ENCODE data around the gene WT1. TPM values are rescaled to one million over a fixed set of nuclear protein-coding genes. Genes with fewer than 3 reads are reported as not detected.
"Not testable (repeated sequence)": the region's sequence is repeated elsewhere in the genome, so short reads cannot be mapped to it uniquely, and the experiment has no call there.

WT1 gene
- total RNA-seq: 0.17 and 0.40 TPM in 2 replicates

- peak; percentile 3 for DNase-seq (ENCODE audit: low read depth)
Measured at GRCh38 chr11:32435511-32435941, at the start of gene WT1. TSS of gene WT1 (minus strand) at chr11:32435539.

GRCh38 chr11:32479291-32479690, 44.0 kb upstream of the WT1 start:
- DNase-seq (ENCODE audit: low read depth): no peak

GRCh38 chr11:32478277-32478731, 43.0 kb upstream of the WT1 start:
- DNase-seq (ENCODE audit: low read depth): peak; percentile 2

- DNase-seq (ENCODE audit: low read depth): no peak
Measured at GRCh38 chr11:32473282-32473909, 38.1 kb upstream of the WT1 start.

- no peak for DNase-seq (ENCODE audit: low read depth)
Measured at GRCh38 chr11:32472226-32472625, 36.9 kb upstream of the WT1 start.

GRCh38 chr11:32471544-32471943, 36.2 kb upstream of the WT1 start:
- DNase-seq (ENCODE audit: low read depth): not testable (repeated sequence)

GRCh38 chr11:32469791-32470190, 34.5 kb upstream of the WT1 start:
- no peak for DNase-seq (ENCODE audit: low read depth)

- peak; percentile 54 for DNase-seq (ENCODE audit: low read depth)
Measured at GRCh38 chr11:32466279-32466915, 31.1 kb upstream of the WT1 start.

- DNase-seq (ENCODE audit: low read depth): no peak
Measured at GRCh38 chr11:32464078-32464477, 28.7 kb upstream of the WT1 start.

- no peak for DNase-seq (ENCODE audit: low read depth)
Measured at GRCh38 chr11:32462011-32462690, 26.8 kb upstream of the WT1 start.

- DNase-seq (ENCODE audit: low read depth): no peak
Measured at GRCh38 chr11:32456864-32457263, 21.5 kb upstream of the WT1 start.

- no peak for DNase-seq (ENCODE audit: low read depth)
Measured at GRCh38 chr11:32454993-32455392, 19.7 kb upstream of the WT1 start.

- no peak for DNase-seq (ENCODE audit: low read depth)
Measured at GRCh38 chr11:32451808-32452207, 16.5 kb upstream of the WT1 start.

- DNase-seq (ENCODE audit: low read depth): no peak
Measured at GRCh38 chr11:32450372-32450771, 15.0 kb upstream of the WT1 start.

GRCh38 chr11:32448232-32448631, 12.9 kb upstream of the WT1 start:
- peak; percentile 28 for DNase-seq (ENCODE audit: low read depth)

- no peak for DNase-seq (ENCODE audit: low read depth)
Measured at GRCh38 chr11:32447252-32447651, 11.9 kb upstream of the WT1 start.

- DNase-seq (ENCODE audit: low read depth): no peak
Measured at GRCh38 chr11:32446227-32446626, 10.9 kb upstream of the WT1 start.

GRCh38 chr11:32444186-32444585, 8.8 kb upstream of the WT1 start:
- no peak for DNase-seq (ENCODE audit: low read depth)

- DNase-seq (ENCODE audit: low read depth): no peak
Measured at GRCh38 chr11:32440916-32441315, 5.6 kb upstream of the WT1 start.

- DNase-seq (ENCODE audit: low read depth): no peak
Measured at GRCh38 chr11:32440312-32440908, 5.1 kb upstream of the WT1 start.

GRCh38 chr11:32439501-32440210, 4.3 kb upstream of the WT1 start:
- DNase-seq (ENCODE audit: low read depth): no peak

Measured in renal cortical epithelial cell (primary cell).